ENCODE measurements around the gene TTLL10.

DNA sequence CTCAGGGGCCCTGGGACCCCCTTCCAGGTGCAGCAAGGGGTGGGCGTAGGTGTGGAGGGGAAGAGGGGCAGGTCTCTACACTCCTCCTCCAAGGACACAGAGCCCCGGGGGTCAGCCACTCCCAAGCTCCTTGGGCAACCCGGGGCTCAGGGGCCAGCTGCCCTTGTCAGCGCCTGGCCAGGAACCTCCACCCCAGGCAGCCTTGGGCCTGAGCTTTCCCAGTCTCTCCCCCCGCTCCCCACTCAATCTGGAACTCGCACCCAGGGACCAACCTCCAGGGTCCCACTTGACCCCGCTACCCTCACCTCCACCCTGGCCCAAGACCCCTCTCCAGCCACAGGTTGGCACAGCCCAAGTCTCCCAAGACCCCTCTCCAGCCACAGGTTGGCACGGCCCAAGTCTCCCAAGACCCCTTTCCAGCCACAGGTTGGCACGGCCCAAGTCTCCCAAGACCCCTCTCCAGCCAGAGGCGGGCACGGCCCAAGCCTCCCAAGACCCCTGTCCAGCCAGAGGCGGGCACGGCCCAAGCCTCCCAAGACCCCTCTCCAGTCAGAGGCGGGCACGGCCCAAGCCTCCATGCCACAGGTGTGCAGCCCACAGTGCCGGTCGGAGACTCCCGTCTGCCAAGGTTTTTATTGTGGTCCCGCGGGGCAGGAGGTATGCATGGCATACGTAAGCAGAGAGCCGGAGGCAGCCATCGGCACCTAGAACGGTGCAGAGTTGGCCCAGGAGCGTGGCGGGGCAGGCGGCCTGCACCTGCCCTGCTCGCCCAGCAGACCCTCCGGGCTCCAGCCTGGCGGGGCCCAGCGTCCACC is 37.3 kb downstream of the TTLL10 start:
- TF ChIP-seq, protein P1, sequence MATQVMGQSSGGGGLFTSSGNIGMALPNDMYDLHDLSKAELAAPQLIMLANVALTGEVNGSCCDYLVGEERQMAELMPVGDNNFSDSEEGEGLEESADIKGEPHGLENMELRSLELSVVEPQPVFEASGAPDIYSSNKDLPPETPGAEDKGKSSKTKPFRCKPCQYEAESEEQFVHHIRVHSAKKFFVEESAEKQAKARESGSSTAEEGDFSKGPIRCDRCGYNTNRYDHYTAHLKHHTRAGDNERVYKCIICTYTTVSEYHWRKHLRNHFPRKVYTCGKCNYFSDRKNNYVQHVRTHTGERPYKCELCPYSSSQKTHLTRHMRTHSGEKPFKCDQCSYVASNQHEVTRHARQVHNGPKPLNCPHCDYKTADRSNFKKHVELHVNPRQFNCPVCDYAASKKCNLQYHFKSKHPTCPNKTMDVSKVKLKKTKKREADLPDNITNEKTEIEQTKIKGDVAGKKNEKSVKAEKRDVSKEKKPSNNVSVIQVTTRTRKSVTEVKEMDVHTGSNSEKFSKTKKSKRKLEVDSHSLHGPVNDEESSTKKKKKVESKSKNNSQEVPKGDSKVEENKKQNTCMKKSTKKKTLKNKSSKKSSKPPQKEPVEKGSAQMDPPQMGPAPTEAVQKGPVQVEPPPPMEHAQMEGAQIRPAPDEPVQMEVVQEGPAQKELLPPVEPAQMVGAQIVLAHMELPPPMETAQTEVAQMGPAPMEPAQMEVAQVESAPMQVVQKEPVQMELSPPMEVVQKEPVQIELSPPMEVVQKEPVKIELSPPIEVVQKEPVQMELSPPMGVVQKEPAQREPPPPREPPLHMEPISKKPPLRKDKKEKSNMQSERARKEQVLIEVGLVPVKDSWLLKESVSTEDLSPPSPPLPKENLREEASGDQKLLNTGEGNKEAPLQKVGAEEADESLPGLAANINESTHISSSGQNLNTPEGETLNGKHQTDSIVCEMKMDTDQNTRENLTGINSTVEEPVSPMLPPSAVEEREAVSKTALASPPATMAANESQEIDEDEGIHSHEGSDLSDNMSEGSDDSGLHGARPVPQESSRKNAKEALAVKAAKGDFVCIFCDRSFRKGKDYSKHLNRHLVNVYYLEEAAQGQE (IDR thresholded peaks at IDR 0.05; ENCODE audit: unreplicated experiment): no peak
- TF ChIP-seq CTCF (conservative IDR thresholded peaks at IDR 0.05; ENCODE audit: low read depth in 2 of 2) (no peak), ZNF114 (CRISPR knock-in tag; IDR thresholded peaks at IDR 0.05) (no peak), EZH2phosphoT487 (IDR thresholded peaks at IDR 0.05; ENCODE audit: unreplicated experiment) (no peak), POLR2AphosphoS5 (IDR thresholded peaks at IDR 0.05; ENCODE audit: low read depth) (no peak), EZH2 (IDR thresholded peaks at IDR 0.05; ENCODE audit: low read depth, unreplicated experiment) (no peak), CREB1 (CRISPR knock-in tag; IDR thresholded peaks at IDR 0.05; ENCODE audit: low read depth) (no peak), JUNB (IDR thresholded peaks at IDR 0.05; ENCODE audit: unreplicated experiment) (no peak), ZNF331 (CRISPR knock-in tag; IDR thresholded peaks at IDR 0.05; ENCODE audit: low read depth) (no peak), STAT1 (IDR thresholded peaks at IDR 0.05; ENCODE audit: unreplicated experiment) (no peak), NANOG (IDR thresholded peaks at IDR 0.05; ENCODE audit: borderline replicate concordance) (no peak), ZNF462 (CRISPR knock-in tag; IDR thresholded peaks at IDR 0.05) (no peak)
- TF ChIP-seq, protein P2, sequence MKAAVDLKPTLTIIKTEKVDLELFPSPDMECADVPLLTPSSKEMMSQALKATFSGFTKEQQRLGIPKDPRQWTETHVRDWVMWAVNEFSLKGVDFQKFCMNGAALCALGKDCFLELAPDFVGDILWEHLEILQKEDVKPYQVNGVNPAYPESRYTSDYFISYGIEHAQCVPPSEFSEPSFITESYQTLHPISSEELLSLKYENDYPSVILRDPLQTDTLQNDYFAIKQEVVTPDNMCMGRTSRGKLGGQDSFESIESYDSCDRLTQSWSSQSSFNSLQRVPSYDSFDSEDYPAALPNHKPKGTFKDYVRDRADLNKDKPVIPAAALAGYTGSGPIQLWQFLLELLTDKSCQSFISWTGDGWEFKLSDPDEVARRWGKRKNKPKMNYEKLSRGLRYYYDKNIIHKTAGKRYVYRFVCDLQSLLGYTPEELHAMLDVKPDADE (IDR thresholded peaks at IDR 0.05): no peak

Data from GM23338 (cell line).